HG03280 (cell line): ENCODE results near the gene ADM5.
A peak's percentile ranks its signal among the peaks of the same experiment; 100 is the strongest.

ENCODE experiments used
- ATAC-seq: cut with Tn5 transposase; IDR thresholded peaks from one replicate; pipeline ENCODE4 v1.9.1; 2021; ENCODE audit warnings: mild to moderate bottlenecking, moderate library complexity; ENCODE audit not compliant: unreplicated experiment

The ADM5 gene

DNA sequence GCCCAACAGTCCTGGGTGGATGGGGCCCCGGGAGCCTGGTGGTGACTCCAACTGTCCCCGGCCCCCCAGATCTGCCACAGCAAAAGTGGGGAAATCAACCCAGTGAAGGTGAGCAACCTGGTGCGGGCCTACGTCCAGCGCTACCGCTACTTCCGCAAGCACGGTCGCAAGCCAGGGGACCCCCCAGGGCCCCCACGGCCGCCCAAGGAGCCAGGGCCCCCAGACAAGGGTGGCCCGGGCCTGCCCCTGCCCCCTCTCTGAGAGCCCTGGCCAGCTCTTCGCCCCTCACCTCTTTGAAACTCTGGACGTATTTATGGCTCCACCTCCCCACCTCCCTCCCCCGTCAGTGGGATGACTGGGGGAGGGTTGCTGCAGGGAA lies 31.3 kb upstream of the ADM5 start:
- ATAC-seq, result no peak

- ATAC-seq, result no peak
Measured at GRCh38 chr19:49658566-49659442, 30.6 kb upstream of the ADM5 start.

GRCh38 chr19:49660338-49660961 lies 28.9 kb upstream of the ADM5 start:
- no peak for ATAC-seq

DNA sequence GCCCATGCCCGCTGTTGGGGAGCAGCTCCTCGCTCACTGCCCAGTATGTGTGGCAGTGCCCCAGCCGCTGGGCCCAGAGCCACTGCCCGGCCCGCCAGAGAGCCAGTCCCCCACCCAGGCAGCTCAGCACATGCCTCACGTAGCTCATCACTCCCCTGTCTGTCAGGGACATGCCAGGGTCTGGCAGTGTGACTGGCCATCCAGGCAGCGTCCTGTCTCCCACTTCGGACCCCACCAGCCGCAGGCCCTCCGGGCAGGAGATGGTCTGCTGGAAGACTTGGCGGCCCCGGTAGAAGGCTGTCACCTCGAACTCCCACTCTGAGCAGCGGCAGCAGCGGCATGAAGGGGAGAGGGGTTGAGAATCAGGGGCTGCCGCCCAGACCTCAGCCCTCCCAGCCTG lies 27.4 kb upstream of the ADM5 start:
- ATAC-seq, result no peak

DNA sequence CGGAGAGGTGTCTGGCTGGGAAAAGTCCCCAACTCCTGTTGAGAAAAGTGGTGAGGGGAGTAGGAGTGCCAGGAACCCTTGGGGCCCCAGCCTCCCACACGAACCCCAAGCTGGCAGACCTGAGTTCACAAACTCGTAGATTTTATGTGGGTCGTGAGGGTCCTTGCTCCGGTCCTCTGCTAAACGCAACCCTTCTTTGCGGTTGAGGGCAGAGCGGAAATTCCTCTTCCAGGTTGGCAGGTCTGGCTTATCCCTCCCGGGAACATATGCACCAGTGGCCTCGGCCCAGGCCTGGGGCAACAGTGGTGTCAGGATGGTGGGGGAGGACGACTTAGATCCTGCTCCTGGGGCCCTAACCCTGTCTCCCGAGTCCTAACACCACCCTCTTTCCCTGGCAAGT lies 26.2 kb upstream of the ADM5 start:
- ATAC-seq, result no peak

DNA sequence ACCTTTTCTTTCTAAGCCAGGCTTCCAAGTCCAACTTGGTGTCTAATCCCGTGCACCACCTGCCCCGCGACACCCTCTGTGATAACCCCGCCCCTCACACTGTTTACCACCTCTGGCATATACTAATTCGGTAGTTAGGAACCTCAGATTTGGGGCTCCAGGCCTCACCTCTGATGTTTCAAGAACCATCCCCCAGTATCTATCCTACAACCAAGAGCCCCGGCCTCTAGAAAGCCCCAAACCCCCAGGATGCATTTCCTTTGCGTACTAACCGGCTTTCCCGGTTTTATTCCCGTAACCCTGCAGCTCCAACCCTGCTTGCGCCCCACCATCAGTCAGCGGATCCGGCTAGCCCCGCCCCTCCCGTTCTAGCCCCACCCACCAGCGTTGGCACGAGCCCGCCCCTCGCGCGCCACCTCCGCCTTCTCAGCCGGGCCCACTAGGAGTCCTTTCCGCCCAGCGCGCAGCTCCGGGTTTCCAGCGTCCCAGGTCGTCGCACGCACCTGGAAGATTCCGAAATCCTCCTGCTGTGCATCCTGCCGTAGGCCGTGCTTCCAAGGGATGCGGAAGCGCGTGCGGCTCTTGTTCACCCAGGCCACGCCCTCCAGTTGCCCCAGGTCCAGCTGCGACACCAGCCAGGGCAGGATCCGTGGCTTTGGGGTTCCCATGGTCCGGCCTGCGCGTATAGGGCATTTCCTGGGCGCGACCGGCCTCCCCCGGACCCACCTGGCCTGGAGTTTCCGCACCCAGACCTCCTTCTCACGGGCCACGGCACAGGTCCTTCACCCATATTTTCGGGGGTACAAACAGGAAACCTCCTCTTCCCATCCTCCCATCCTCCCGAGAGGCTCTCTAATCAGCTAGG lies 25.0 kb upstream of the ADM5 start:
- peak; percentile 45 for ATAC-seq

- ATAC-seq, result no peak
Measured at GRCh38 chr19:49665036-49665350, 24.4 kb upstream of the ADM5 start.

GRCh38 chr19:49665351-49666119 lies 23.9 kb upstream of the ADM5 start, which contains the start of the genes BCL2L12 and IRF3:
BCL2L12 (plus strand) TSS chr19:49665933; CDS start chr19:49666693, 760 bp downstream.
IRF3 (minus strand) TSS chr19:49665857; CDS start chr19:49664838, 1,019 bp downstream.
- ATAC-seq, result peak; percentile 90

- no peak for ATAC-seq
Measured at GRCh38 chr19:49666120-49666444, 23.3 kb upstream of the ADM5 start.

GRCh38 chr19:49667473-49667872 lies 21.9 kb upstream of the ADM5 start:
- no peak for ATAC-seq

DNA sequence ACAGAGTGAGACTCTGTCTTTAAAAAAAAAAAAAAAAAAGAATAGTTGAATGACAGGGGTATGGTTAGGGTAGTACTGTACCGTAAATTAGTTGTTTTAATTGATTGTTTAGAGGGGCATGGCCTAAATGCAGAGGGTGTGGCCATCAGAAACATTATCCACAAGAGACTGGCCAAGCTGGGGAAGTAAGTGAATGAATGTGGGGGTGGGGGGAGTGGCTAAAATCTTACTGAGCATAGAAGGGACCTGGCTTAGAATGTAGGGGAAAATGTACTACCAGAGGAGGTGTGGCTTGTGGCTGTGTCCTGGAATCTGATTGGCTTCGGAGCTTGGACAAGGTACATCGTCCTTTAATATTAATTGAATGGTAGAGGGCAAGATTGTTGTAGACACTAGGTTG lies 19.9 kb upstream of the ADM5 start:
- ATAC-seq, result no peak

GRCh38 chr19:49672131-49672919 lies 17.1 kb upstream of the ADM5 start:
- ATAC-seq, result no peak

DNA sequence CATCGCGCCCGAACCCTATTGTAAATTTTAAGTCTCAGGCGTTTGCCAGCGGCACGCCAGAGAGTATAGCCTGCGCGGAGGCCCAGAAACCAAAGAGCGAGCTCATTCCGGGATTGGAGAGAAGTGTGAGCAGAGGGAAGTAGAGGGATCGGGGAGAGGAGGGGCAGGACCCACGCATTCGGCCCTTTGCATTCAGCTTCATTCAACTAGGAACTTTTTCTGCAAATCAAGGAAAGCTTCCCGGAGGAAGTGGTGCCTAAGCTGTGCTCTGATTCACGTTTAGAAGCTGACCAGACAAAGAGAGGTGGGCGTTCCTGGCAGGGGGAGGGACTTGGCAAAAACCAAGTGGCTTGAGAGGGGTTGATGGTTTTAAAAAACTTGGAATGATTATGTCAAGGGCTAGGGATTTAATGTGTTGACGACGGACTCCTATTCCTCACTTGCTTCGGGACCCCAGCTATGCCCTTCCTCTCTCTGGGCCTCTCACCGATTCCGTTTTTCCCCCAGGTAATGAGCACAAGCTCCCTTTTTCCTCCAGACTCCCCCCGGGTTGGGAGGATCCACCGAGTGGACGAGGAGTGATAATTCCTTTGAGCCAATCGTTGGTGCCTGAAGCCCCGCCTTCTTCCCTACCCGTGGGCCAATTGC lies 13.1 kb upstream of the ADM5 start:
- ATAC-seq, result peak; percentile 26

DNA sequence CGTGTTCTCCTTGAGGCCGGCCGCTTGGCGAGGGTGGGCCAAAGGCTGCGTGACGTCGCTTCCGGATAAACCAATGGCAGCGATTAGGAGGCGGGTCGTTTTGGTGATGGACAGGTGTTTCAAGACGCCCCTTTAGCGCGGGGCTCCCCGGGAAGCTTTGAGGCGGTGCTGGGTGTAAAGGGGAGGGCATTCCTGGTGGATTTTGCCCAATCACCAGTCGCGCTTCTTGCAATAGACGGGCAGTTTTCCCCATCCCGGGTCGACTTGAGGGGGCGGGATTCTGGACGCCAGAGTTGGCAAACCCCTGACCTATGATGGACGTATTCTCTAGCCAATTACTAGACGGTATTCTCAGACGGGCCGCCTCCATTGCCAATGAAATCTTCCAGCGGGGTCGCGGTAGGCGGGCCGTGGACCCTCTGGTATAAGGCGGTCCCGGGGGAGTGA lies 12.6 kb upstream of the ADM5 start:
- peak; percentile 68 for ATAC-seq

DNA sequence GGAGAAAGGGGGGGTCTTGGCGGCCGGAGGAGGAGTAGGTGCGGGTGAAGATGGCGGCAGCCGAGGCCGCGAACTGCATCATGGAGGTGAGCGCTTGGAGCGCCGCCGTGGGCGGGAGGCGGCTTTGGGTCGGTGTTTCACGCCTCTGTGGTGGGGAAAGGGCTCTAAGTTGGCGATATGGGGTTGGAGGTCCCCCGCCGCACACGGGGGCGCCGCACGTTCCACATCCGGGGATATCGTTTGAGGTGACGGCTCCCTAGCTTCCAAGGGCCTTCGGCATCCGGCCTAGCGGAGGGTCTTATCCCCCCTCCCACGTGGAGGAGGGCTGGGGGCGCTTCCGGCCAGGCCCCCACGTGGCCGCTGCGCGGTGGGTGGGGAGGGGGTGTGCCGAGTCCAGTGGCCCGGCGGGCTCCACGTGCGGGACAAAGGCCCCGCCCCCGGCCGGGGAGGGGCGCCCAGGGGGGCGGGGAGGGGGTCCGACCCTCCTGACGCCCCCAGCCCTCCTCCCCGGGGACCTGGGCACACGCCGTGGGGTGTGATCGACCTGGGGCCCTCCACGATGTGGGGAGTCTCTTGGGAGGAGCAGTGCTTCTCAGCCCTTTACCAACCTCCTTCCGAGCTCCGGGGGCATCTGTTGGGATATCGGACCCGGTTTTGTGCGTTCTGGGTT lies 12.0 kb upstream of the ADM5 start, which contains the start of gene PRMT1:
PRMT1 (plus strand) TSS at position 41 of the 670 bp plus-strand sequence; CDS start at position 51, 10 bp downstream.
- ATAC-seq, result no peak

DNA sequence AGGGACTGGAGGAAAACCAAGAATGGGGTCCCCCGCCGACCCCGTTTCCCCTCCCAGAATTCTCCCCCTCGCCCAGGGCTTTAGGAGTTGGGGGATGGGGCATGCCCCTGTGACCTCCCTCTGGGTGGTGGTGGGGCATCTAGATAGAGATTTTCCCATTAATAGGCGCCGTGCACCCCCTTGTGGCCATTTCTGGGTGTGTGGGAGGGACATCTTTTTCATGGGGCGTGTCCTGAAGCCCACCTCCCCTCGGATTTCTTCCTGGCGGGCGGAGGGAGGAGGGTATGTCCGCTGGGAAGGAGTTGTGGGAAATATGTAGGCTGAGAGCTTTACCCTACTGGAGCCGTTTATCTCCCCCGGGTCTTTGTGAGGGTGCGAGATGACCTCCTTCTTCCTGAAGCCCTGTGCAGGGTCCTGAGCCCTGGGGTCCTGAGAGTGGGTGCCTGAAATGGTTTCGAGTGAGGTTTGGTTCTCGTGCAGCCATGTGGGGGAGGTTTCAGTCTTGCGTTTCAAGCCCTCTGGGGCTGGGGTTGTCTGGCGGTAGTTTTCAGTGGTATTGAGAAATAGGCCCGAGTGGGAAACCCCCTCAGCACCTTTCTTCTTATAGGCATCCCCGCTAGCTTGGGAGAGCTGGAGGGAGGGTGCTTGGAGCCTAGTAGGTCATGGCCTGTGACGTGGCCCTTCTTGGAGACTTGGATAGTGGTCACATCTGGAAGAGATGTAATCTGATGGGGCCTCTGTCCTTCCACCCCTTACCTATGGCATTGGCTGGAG lies 11.3 kb upstream of the ADM5 start:
- no peak for ATAC-seq

DNA sequence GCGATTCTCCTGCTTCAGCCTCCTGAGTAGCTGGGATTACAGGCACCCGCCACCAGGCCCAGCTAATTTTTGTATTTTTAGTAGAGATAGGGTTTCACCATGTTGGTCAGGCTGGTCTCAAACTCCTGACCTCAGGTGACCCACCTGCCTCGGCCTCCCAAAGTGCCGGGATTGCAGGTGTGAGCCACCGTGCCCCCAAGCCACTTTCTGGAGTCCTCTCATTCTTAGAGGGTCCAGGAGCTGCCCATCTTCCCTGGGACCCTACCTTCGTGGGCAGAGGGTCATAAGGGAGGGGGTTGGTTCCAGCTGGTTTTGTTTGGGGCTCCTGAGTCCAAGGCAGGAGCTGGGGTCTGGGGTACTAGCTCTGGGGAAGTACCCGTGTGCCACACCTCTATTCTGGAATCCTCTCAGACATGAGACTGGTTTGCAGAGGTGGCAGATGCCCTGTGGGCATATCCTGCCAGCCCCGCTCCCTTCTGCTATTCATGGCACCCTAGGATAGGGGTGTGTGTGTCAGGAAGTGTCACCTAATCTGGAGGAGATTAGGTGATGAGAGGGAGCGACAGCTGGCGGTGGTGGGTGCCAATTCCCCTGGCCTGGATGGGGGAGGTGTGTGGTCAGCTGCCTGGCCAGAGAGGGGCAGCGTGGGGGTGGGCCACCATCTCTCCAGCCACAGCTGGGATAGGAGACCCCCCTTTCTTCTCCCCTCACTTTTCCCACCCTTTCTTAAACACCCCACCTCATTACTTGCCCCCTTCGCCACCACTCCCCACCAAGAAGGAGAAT lies 10.2 kb upstream of the ADM5 start:
- no peak for ATAC-seq
